ENCODE data around the gene SOWAHC.
"Not testable (repeated sequence)": the region's sequence is repeated elsewhere in the genome, so short reads cannot be mapped to it uniquely, and the experiment has no call there.

Gene SOWAHC, protein sequence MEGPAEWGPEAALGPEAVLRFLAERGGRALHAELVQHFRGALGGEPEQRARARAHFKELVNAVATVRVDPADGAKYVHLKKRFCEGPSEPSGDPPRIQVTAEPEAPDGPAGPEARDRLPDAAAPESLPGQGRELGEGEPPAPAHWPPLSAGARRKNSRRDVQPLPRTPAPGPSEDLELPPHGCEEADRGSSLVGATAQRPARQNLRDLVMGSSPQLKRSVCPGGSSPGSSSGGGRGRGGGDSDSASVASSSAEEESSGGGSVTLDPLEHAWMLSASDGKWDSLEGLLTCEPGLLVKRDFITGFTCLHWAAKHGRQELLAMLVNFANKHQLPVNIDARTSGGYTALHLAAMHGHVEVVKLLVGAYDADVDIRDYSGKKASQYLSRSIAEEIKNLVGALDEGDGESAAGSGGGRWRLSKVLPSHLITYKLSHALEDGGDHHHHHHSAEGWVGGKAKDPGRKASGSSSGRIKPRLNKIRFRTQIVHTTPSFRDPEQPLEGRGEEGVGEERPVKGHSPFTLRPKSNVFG

DNA sequence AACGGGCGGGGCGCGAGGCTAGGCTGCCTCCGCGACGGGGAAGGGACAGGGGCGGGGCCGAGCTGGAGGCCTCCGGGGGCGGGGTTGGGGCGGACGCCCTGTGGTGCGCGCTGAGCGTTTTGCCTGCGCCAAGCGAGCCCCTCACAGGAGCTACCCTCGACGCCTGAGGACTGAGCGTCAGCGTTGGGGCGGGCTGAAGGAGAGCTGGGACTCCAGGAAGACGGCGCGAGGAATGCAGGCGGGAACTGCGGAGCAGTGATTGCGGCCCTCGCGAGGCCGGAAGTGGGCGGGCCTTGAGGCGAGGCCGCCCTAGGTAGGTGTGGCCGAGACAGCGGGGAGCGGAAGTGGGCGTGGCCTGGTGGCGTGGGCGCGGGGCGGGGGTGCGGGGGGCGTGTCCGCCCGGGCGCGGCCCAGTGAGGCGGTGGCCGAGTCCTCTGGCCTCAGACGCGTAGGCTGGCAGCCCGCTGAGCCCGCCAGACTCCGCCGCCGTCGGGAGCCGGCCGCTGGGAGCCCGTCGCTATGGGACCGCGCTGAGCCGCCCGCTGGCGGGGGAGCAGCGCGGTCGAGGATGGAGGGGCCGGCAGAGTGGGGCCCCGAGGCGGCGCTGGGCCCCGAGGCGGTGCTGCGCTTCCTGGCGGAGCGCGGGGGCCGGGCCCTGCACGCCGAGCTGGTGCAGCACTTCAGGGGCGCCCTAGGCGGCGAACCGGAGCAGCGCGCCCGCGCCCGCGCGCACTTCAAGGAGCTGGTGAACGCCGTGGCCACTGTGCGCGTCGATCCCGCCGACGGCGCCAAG is at the start of gene SOWAHC, which contains the start of gene SEPTIN10:
SOWAHC (plus strand) TSS at position 443 of the 793 bp plus-strand sequence; CDS start at position 569, 126 bp downstream.
SEPTIN10 (minus strand) TSS at position 45 of the 793 bp plus-strand sequence. CDS start 139 bp downstream, outside the sequence.
- DNase-seq: peak; percentile 90

DNA sequence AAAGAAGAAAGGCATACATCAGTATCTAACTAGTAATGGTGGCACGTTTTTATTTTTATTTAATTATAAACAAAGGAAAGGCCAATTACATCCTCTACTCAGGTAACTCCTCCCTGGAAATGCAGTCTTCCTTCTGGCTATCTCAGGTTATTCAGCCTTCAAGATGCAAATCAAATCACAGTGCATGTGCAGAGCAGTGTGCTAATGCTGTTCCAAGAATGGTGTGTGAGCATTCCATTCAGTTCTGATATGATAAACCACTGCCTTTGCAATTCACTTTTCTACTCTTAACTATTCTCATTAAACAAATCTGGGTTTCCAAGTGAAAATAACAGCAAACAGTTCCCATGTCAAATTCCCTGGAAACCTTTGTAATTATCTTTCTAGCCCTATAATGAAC is 38.8 kb upstream of the SOWAHC start:
- DNase-seq: no peak

DNA sequence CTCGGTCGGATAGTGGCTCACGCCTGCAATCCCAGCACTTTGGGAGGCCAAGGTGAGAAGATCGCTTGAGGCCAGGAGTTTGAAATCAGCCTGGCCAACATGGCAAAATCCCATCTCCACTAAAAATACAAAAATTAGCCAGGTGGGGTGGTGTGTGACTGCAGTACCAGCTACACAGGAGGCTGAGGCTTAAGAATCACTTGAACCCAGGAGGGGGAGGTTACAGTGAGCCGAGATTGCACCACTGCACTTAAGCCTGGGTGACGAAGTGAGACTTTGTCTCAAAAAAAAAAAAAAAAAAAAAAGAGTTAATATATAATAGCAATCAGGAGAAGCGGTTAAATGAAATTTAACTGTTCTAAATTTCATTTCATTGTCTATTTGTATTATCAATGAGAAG is 36.5 kb upstream of the SOWAHC start:
- DNase-seq: not testable (repeated sequence)

DNA sequence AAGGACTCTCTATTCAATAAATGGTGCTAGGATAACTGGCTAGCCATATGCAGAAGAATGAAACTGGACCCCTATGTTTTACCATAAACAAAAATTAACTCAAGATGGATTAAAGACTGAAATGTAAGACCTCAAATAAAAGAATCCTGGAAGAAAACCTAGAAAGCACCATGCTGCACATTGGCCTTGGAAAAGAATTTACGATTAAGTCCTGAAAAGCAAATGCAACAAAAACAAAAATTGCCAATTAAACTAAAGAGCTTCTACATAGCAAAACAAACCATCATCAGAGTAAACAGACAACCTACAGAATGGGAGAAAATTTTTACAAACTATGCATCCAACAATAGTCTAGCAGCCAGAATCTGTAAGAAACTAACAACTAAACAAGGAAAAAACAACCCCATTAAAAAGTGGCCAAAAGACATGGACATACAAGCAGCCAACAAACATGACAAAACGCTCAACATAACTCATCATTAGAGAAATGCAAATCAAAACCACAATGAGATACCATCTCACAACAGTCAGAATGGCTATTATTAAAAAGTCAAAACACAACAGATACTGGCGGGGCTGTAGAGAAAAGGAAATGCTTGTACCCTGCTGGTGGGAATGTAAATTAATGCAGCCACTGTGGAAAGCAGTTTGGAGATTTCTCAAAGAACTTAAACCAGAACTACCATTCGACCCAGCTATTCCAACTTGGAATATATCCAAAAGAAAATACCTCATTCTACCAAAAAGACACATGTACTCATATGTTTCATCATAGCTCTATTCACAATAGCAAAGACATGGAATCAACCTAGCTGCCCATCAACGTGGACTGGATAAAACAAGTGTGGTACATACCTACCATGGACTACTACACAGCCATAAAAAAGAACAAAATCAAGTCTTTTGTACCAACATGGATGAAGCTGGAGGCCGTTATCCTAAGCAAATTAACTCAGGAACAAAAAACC is 31.0 kb upstream of the SOWAHC start:
- no peak for DNase-seq

DNA sequence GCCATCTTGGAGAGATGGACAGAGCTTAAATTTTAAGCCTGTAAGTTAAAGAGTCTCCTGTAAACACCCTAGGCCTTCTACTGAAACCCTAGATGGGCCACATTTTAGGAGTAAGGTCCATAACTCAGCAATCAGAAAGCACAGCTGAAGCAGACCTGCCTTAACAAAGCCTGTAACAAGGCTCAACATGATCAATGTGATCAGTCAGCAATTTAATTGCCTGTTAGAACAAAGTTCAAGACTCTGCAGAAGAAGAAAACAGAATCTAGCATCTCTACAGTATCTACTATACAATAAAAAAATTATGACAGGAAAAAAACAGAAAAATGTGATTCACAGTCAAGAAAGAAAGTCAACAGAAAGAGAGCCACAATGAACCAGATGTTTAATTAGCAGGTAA is 27.5 kb upstream of the SOWAHC start:
- DNase-seq: no peak

DNA sequence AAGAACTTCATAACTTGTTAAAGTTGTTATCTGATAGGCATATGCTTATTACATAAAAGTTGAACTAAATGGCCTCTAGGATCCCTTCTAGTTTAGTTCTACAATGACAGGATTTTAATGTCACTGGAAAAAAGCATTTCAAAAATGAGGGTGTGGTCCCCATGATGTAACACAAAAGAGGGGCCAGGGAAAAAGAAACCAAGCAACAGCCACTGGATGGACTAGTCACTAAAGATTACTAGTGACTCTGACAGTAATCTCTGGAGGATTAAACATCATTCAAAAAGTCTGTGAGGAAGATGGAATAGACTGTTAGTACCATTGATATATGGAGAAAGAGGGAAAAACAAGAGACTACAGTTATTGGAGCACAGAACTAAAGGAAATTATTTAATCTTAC is 23.0 kb upstream of the SOWAHC start:
- no peak for DNase-seq

DNA sequence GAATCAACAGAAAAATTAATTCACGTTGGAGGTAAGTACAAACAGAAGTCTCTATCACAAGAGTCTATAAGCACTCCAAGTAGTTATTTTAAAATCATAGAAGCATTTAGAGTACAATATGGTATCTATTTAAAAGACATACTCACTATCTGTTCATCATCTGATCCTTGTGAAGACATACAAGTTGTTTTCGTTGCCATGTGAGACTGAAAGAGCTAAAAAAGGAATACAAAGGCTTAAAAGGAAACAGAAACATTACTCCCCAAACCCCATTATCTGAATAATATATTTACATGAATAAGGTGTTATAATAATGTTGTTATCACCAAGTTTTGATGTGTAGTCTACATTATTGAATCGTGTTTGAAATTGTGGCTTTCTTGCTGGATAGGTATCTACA is 21.3 kb upstream of the SOWAHC start:
- no peak for DNase-seq

DNA sequence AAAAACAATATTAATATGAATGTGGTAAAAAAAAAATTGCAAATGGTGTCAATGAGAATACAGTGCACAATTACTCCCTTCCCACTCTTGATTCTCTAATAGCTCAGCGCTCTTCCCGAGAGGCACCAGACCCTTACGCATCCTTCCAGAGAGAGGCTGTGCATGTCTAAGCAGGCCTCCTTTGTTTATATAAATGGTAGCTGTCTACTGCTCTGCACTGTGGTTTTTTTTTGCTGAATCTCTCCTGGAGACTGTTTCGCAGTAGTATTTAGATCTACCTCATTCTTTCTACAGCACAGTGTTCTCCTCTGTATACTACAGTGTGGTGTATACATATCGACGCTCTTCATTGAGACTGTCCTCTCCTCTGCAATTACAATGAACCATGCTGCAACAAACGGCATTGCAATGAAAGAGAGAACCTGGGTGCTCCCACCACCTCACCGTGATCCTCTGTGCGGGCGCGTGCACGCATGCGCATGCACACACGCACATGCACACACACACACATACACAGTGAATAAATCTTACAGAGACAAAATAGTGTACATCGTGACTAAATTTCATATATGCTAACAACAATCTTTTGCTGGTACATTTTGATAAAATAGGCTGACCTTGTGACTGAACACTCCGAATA is 19.8 kb upstream of the SOWAHC start:
- no peak for DNase-seq

DNA sequence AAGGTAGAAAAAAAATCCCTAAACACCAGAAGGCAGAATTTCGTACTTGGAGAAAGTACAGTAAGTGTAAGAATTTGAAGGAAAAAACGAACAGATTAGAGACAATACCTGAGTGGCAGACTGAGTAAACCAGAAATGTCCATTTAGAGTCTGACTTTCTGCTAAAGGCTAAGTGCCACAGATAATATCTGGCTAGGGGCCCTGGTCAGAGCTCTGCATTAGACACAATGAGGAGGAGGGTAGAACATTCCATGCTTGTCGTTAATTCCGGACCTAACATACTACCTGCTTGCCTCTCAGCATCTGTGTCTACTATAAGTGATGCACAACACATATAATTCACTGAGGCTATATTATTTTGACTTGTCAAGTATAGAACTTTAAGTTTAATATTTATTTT is 18.5 kb upstream of the SOWAHC start:
- DNase-seq: no peak

DNA sequence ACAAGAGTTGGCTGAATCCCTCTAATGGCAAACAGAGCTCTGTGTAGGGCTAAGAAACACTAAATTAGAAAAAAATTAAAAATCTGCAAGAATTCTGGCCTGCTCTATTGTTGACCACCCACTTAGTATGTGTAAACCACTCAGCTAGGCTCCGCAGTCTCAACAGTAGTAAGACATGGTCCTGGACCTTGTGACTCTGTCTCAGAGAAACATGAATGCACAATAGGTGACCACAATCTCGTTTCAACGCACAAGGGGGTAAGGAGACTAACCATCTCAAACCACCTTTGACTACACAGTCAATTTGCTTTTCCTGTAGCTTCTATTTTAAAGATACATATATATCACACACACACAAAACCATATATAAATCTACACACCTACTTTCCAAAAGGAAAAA is 16.9 kb upstream of the SOWAHC start:
- DNase-seq: no peak

DNA sequence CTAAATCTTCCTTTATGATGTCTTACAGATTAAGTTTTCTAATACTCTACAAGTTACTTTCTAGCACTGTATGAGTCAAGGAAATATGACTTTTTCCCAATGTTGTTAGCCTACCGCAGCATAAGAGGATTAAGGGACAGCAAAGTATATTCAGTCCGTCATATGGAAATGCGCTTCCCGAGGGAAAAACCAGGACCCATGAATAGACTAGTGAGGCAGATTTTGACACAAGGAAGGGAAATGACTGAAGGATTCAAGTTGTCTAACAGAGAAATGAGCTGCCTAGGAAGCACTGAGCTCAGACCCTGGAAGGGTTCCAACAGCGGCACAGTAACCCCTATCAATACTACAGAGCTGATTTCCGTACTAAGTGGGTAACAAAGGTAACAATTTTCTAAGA is 12.4 kb upstream of the SOWAHC start:
- DNase-seq: no peak

DNA sequence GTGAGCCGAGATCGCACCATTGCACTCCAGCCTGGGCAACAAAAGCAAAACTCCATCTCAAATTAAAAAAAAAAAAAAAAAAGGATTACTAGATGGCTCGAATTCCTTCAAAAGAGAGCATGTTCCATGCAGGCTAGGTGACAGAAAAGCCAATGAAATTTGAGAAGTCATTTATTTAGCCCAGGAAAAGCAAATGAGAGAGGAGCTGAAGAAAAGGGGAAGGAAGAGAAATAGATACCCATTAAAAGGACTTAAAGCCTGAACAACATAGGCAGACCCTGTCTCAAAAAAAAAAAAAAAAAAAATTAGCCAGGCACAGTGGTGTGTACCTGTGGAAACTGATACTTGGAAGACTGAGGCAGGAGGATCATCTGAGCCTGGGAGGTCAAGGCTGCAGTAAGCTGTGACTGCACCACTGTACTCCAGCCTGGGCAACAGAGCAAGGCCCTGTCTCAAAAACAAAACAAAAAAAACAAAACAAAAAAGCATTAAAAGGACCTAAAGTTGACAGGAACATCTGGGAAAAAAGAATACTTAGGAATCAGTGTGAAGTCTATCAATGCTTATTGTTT is 11.5 kb upstream of the SOWAHC start:
- DNase-seq: no peak

DNA sequence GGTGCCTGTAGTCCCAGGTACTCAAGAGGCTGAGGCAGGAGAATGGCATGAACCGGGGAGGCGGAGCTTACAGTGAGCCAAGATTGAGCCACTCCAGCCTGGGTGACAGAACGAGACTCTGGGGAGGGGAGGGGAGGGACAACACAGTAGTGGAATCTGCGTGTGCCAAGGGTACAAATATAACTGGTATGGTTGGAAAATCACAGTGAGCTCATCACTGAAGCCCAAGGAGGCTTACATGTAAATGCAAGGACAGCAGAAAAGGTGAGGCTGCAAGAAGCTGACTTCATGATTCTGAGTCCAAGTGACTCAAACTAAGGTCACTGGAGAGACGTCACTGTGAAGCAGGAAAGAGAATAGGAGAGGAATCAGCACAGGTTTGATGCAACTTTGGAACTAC is 9.6 kb upstream of the SOWAHC start:
- DNase-seq: no peak

DNA sequence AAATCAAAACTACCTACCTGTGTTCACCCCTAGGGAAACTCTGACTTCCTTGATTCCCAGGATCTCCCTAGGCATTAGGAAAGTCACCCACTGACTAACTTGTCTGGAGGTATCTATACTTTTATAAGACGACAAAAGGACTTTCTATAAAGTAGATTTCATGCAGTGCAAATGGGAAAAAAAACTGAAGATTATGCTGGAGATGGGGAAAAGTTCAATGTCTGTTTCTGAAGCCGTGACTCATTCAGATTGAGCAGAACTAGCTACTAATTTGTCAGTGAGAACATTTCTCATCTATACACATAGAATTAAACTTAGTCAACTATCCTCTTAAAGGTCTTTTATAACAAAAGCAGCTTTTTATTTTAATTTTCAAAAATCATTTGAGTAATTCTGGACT is 6.4 kb upstream of the SOWAHC start:
- no peak for DNase-seq

DNA sequence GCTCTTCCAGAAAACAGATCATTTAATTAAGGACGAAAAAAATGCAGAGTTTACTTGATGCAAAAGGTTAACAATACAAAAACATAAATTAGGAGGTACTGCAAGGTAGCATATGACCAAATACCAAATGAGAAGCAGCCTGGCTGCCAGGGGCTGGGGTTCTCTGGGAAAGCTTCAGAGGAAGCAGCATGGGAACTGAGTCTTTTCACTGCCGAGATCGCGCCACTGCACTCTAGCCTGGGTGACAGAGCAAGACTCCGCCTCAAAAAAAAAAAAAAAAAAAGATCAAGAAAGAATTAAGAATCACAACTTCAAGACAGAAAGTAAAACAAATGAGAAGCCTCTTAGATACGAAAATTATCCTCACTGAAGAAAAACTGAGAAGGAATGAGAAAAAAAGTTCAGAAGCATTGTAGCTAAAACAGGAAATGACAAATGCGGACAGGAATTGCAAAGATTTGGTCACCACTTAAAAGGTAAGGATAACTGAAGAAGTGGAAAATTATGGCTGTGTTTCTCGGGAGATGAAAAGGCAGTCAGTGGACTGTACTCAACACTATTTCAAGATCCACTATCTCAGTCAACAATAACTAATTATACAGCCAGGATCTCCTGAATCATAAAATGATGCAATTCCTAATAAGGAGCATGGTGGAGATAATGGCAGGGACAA is 4.7 kb upstream of the SOWAHC start:
- DNase-seq: no peak

DNA sequence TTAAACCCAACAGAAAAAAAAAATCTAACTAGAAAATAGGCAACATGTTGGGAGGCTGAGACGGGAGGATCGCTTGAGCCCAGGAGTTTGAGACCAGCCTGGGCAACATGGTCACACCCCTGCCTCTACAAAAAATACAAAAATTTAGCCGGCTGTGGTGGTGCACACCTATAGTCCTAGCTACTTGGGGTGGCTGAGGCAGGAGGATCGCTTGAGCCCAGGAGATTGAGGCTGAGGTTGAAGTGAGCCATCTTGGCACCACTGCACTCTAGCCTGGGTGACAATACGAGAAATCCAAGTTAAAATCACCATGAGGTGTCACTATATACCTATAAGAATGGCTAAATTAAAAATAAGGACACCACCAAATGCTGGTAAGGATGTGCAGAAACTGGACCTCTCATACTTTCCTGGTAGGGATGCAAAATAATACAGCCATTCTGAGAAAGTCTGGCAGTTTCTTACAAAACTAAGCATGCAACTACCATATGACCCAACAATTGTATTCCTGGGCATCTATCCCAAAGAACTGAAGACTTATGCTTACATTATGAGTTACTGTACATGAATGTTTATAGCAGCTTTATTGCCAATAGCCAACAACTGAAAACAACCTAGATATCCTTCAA is 2.6 kb upstream of the SOWAHC start:
- no peak for DNase-seq

DNA sequence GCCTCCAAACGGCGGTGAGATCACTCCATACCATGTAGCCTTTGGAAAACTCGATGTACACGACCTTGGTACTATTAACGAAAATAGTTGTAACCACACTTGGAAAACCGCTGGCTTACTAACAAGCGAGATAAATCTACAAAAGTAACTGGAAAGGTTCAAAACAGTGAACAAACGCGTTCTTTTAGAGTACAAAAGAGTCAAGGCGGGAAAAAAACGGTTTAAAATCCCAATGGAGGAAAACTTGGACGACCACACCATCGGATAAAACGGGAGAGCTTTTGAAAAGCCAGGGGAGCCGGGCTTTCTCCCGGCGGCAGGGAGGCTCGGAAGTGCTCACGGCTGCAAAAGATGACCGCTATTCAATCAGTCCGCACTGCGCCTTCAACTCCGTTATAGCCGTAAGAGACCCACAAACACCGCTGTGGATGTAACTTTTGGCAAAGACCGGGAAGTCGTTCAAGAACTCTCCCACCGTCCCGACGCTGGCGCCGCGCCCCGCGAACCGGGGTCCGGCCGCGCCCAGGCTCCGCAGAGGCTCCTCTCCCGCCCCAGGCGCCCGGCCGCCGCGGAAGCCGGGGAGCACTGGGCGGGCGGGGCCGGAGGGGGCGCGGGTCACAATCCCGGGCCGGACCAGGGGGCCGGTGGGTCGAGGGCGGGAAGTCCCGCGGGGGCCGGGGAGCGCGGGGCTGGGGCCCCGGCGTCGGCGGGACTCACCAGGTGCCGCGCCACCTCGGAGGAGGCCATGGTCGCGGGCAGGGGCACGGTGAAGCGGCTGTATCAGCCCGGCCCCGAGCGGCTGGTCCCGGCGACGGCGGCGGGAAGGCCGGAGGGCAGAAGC is 863 bp upstream of the SOWAHC start:
- peak; percentile 2 for DNase-seq

DNA sequence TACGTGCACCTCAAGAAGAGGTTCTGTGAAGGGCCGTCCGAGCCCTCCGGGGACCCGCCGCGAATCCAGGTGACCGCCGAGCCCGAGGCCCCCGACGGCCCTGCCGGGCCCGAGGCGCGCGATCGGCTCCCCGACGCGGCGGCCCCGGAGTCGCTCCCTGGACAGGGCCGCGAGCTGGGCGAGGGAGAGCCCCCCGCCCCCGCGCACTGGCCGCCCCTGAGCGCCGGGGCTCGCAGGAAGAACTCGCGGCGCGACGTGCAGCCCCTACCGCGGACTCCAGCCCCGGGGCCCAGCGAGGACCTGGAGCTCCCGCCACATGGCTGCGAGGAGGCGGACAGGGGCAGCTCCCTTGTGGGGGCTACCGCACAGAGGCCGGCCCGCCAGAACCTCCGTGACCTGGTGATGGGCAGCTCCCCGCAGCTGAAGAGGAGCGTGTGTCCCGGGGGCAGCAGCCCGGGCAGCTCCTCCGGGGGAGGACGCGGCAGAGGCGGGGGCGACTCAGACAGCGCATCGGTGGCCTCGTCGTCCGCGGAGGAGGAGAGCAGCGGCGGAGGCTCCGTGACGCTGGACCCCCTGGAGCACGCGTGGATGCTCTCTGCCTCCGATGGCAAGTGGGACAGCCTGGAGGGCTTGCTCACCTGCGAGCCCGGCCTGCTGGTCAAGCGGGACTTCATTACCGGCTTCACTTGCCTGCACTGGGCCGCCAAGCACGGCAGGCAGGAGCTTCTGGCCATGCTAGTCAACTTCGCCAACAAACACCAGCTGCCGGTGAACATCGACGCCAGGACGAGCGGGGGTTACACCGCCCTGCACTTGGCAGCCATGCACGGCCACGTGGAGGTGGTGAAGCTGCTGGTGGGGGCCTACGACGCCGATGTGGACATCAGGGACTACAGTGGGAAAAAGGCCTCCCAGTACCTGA is 812 bp downstream of the SOWAHC start:
- DNase-seq: peak; percentile 22

All from NCI-H774 (cell line).